ENCODE measurements around the gene DYRK2. TPM values are rescaled to one million over a fixed set of nuclear protein-coding genes. Genes with fewer than 3 reads are reported as not detected.

DYRK2 gene
- total RNA-seq, 6 experiments from 2014 or later = 30.4 to 40.1 (median 31.6) TPM

DNA sequence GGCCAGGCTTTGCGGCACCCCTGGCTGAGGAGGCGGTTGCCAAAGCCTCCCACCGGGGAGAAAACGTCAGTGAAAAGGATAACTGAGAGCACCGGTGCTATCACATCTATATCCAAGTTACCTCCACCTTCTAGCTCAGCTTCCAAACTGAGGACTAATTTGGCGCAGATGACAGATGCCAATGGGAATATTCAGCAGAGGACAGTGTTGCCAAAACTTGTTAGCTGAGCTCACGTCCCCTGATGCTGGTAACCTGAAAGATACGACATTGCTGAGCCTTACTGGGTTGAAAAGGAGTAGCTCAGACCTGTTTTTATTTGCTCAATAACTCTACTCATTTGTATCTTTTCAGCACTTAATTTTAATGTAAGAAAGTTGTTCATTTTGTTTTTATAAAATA, 9.9 kb downstream of the DYRK2 start:
- Mint-ChIP-seq H3K9me3 (no peaks in the 10 kb centered on the region), H3K4me3 (no peak overlapping the region), H3K27ac (0 out of 2 replicates have a peak overlapping the region, but pooled peaks have one; percentile 22), H3K4me1 (ENCODE audit: low read depth) (peaks cover 97% of the 10 kb centered on the region), H3K27me3 (ENCODE audit: insufficient read depth) (peaks cover 2% of the 10 kb centered on the region; the same call in 1 of the 2 replicates), H3K36me3 (ENCODE audit: low read depth) (peaks cover 55% of the 10 kb centered on the region)
- TF ChIP-seq, protein P1, sequence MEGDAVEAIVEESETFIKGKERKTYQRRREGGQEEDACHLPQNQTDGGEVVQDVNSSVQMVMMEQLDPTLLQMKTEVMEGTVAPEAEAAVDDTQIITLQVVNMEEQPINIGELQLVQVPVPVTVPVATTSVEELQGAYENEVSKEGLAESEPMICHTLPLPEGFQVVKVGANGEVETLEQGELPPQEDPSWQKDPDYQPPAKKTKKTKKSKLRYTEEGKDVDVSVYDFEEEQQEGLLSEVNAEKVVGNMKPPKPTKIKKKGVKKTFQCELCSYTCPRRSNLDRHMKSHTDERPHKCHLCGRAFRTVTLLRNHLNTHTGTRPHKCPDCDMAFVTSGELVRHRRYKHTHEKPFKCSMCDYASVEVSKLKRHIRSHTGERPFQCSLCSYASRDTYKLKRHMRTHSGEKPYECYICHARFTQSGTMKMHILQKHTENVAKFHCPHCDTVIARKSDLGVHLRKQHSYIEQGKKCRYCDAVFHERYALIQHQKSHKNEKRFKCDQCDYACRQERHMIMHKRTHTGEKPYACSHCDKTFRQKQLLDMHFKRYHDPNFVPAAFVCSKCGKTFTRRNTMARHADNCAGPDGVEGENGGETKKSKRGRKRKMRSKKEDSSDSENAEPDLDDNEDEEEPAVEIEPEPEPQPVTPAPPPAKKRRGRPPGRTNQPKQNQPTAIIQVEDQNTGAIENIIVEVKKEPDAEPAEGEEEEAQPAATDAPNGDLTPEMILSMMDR (IDR thresholded peaks at IDR 0.05) = no peak
- DNase-seq = no peak

DNA sequence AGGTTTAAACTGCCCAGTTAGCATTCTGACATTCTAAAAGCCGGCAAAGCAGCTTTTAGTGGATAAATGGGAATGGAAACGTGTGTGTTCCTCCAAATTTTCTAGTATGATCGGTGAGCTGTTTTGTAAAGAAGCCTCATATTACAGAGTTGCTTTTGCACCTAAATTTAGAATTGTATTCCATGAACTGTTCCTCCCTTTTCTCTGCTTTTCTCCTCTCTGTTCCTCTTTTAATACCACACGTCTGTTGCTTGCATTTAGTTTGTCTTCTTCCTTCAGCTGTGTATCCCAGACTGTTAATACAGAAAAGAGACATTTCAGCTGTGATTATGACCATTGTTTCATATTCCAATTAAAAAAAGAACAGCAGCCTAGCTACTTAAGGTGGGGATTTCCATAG, 10.7 kb downstream of the DYRK2 start:
- TF ChIP-seq, protein P1 (IDR thresholded peaks at IDR 0.05) = no peak
- no peak overlapping the region for H3K4me3 Mint-ChIP-seq
- no peaks in the 10 kb centered on the region for H3K9me3 Mint-ChIP-seq
- no peak for DNase-seq
- H3K27ac Mint-ChIP-seq = peak overlapping the region; percentile 46
- peaks cover 4% of the 10 kb centered on the region; the same call in 1 of the 2 replicates for H3K27me3 Mint-ChIP-seq (ENCODE audit: insufficient read depth)
- peaks cover 97% of the 10 kb centered on the region for H3K4me1 Mint-ChIP-seq (ENCODE audit: low read depth)
- peaks cover 54% of the 10 kb centered on the region for H3K36me3 Mint-ChIP-seq (ENCODE audit: low read depth)

DNA sequence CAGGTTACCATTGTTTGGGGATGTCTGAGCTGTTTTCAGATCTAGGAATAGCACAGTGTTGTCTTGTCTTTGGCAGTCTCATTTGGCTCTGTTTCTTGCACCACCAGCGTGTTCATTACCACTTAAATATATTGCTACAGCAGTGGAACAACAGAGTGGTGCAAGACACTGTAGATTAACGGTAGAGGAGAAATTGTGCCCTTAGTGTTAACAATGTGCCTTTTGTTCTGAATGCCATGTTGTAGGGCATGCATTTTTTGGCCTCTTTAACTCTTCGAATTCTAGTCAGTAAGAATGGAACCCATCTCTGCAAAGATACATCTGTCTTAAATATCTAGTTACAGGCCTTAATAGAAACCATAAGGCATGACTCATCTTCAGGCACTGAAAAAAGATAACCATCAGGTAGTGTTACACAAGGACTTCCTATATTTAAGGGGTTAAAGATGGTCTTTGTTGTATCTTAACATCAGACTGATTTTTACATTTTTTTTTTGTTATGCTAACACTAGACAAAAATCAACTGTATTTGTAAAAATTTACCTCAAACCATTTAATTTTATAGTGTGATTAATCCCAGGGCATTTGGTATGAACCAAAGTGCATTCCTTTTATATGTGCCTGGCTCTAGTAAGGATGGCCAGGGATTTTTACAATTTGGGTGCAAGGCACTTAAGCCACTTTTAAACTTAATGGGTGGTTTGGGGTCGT, 12.9 kb downstream of the DYRK2 start:
- H3K4me3 Mint-ChIP-seq = peak overlapping the region; percentile 75
- peaks cover 2% of the 10 kb centered on the region for H3K27me3 Mint-ChIP-seq (ENCODE audit: insufficient read depth)
- H3K36me3 Mint-ChIP-seq (ENCODE audit: low read depth) = peaks cover 46% of the 10 kb centered on the region
- peak; percentile 91 for DNase-seq
- peaks cover 91% of the 10 kb centered on the region for H3K4me1 Mint-ChIP-seq (ENCODE audit: low read depth)
- TF ChIP-seq, protein P1 (IDR thresholded peaks at IDR 0.05) = no peak
- no peaks in the 10 kb centered on the region for H3K9me3 Mint-ChIP-seq
- peak overlapping the region; percentile 88 for H3K27ac Mint-ChIP-seq

DNA sequence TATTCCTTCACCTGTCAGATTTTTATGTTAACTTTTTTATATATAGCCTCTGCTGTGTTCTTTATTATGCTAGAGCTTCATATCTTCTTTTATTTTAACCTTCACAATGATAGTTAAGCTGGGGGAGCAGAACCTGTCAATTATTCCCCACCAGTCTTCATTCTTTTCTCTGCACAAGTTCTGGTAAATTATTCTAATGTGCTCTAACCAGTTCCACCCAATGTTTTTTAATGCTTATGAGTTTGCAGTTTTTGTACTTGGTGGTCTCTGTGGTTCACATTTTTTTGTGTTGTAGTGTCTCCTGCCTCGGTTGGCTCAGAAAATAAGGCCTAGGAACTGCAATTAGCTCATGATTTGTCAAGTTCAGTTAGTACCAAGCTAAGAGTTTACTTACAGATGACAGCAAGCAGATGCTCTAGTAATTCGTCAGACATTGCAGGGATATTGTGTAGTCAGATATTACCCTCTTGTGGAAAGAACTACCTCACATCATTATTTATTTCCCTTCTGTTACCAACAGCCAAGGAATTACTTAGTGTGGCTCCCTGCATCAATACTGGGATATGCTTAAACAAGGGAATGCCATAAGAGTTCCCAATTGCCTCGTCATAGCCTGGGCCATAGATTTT, 14.5 kb downstream of the DYRK2 start:
- Mint-ChIP-seq H3K4me1 (ENCODE audit: low read depth) (peaks cover 92% of the 10 kb centered on the region), H3K27ac (peak overlapping the region; percentile 88), H3K9me3 (no peaks in the 10 kb centered on the region), H3K27me3 (ENCODE audit: insufficient read depth) (peaks cover 2% of the 10 kb centered on the region), H3K4me3 (peak overlapping the region; percentile 64), H3K36me3 (ENCODE audit: low read depth) (peaks cover 41% of the 10 kb centered on the region)
- peak; percentile 90 for DNase-seq
- TF ChIP-seq, protein P1 (IDR thresholded peaks at IDR 0.05) = peak; percentile 34

DNA sequence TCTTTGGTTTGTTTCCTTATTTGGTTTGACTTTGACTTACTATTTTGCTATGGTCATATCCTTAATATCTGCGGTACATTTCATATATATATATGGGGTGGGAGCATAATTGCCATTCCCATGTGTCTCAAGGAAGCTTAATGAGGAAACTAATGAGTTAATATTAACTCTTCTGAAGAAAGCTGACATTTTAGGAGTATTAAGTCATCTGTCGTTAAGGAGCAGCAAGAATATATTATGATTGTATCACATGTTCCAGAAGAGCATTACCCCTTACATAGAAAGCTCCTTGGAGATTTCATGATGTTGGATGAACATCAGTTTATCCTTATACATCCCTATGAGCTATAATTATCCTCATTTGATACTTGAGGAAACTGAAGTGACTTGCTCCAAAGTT, 15.6 kb downstream of the DYRK2 start:
- Mint-ChIP-seq H3K4me1 (ENCODE audit: low read depth) (peaks cover 93% of the 10 kb centered on the region), H3K4me3 (no peak overlapping the region), H3K27ac (peak overlapping the region; percentile 88), H3K27me3 (ENCODE audit: insufficient read depth) (peaks cover 2% of the 10 kb centered on the region), H3K36me3 (ENCODE audit: low read depth) (peaks cover 37% of the 10 kb centered on the region), H3K9me3 (no peaks in the 10 kb centered on the region)
- TF ChIP-seq, protein P1 (IDR thresholded peaks at IDR 0.05) = no peak
- DNase-seq = no peak
